Spleen (tissue), 7 donors: ENCODE measurements around the gene ERC1.

Experiments used
- CTCF ChIP-seq, 11 experiments: fragments of 200-600 bp in 7 of 11; fragments of 450-650 bp in 4 of 11; sonication (generic) in 4 of 11; IDR thresholded peaks in 8 of 11; conservative IDR thresholded peaks in 3 of 11; 1 replicate in 7 of 11; 2 replicates in 4 of 11; pipeline versions ENCODE4 v1.4.0 to v1.8.0; 2016 to 2021; ENCODE audit warnings: antibody characterized with exemption in 11 of 11, inconsistent platforms in 4 of 11, mild to moderate bottlenecking in 1 of 11
- POLR2A ChIP-seq, 3 donors: fragments of 450-650 bp; IDR thresholded peaks; one replicate each; pipeline ENCODE4 v1.5.1; 2017; ENCODE audit warnings: antibody characterized with exemption in 3 of 3, mild to moderate bottlenecking in 1 of 3
- donor health status: DM: no; HTN: no; CAD: no; lungs with moderate emphysema.
- donor health status: DM: no; HTN: no; CAD: no.
- donor health status: DM: no; HTN: no; CAD: no.

DNA sequence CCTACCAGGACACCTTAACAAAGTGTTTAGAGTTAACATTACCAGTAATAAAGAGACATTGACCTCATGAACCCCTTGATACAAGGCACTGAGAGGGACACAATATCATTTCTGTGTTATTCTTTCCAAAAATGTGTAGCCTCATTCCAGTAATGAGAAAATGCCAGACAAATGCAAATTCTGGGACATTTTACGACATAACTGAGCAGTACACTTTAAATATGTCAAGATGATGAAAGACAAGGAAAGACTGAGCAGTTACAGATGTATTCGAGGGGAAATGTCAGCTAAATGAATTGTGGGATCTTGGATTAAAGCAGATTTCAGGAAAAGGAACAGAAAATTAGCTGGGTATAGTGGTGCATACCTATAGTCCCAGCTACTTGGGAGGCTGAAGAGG, 255.6 kb downstream of the ERC1 start:
- TF ChIP-seq CTCF (IDR thresholded peaks at IDR 0.05 in 8 of 11, conservative IDR thresholded peaks at IDR 0.05 in 3 of 11): no peak
- no peak for TF ChIP-seq POLR2A (IDR thresholded peaks at IDR 0.05)
